ENCODE measurements around the gene PTGES2. TPM values are rescaled to one million over a fixed set of nuclear protein-coding genes. Genes with fewer than 3 reads are reported as not detected.
A peak's percentile ranks its signal among the peaks of the same experiment; 100 is the strongest.
"Not testable (repeated sequence)": the region's sequence is repeated elsewhere in the genome, so short reads cannot be mapped to it uniquely, and the experiment has no call there.

Gene PTGES2
- total RNA-seq, 1 donor from 2014 or later, result 74.8 TPM

DNA sequence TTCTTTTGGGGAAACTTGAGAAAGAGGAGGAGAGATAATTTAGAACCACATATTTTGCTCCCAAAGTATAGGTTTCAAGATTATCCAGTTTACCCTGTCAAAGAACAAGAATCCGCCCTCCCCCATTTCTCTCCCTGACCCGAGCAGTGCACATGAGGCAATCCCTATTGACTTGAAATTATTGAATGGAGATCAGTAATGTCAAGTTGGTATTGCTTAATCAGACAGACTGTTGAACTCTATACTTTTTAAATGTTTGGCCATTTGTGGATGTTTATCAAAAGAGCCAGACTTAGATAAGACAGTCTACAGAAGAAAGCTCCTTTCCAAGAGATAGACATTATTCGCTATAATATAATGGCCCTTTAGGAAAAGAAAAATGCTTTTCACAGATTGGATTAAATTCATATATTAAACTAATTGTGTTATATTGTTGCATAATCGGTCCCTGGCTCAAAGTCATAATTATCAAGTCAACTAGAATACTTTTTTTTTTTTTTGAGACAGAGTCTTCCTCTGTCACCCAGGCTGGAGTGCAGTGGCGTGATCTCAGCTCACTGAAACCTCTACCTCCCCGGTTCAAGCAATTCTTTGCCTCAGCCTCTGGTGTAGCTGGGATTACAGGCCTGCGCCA is 54.2 kb downstream of the PTGES2 start:
- Mint-ChIP-seq H3K4me3 (no peak overlapping the region), H3K36me3 (no peaks in the 10 kb centered on the region), H3K27ac (peak overlapping the region; percentile 90), H3K4me1 (peaks cover 45% of the 10 kb centered on the region), H3K27me3 (ENCODE audit: low read depth) (no peaks in the 10 kb centered on the region), H3K9me3 (no peaks in the 10 kb centered on the region)
- no peak for DNase-seq (ENCODE audit: low spot score in 2 of 2, unreplicated experiment in 2 of 2)
- TF ChIP-seq, protein P1, sequence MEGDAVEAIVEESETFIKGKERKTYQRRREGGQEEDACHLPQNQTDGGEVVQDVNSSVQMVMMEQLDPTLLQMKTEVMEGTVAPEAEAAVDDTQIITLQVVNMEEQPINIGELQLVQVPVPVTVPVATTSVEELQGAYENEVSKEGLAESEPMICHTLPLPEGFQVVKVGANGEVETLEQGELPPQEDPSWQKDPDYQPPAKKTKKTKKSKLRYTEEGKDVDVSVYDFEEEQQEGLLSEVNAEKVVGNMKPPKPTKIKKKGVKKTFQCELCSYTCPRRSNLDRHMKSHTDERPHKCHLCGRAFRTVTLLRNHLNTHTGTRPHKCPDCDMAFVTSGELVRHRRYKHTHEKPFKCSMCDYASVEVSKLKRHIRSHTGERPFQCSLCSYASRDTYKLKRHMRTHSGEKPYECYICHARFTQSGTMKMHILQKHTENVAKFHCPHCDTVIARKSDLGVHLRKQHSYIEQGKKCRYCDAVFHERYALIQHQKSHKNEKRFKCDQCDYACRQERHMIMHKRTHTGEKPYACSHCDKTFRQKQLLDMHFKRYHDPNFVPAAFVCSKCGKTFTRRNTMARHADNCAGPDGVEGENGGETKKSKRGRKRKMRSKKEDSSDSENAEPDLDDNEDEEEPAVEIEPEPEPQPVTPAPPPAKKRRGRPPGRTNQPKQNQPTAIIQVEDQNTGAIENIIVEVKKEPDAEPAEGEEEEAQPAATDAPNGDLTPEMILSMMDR (IDR thresholded peaks at IDR 0.05; ENCODE audit: unreplicated experiment), result no peak

DNA sequence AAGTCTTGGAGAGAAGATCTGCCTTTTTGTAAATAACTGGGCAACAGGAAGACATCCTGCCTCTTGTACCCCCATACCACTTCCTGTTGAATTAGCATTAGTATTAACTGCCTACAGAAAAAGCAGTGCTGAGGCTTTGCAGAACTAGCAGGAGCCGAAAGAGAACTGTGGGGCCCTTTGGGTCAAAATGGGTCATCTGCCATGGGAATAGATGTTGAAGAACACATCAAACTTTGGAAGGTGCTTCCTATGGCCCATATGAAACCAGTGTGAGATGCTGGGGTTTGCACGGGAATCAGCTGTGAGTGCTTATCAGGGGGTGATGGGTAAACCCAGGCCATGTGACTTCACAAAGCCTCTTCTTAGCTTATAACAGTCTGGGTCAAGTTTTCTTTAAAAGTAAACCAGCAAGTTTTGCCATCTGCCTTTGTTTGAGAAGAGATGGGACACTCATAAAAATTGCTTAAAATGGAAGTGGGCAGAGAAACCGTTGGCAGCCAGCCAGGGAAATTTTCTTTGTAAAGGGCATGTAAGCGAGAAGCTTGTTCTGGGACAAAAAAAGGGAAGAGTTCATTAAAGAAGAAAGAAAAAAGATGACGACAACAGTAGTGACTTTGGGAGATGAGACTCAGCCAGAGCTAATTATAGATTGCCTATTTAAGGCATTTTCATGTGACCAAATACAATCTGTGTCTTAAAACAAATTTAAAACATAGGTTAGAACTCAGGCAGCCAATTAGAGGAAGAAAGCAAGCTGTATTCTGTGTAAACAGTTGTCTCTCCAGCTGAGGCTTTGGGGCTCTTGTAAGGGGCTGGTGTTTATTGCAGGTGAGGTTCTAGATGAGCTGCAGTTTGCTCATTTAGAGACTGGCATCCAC is 55.1 kb downstream of the PTGES2 start:
- peak; percentile 57 to 69 for DNase-seq (ENCODE audit: low spot score in 2 of 2, unreplicated experiment in 2 of 2)
- Mint-ChIP-seq H3K4me1 (peaks cover 37% of the 10 kb centered on the region), H3K36me3 (no peaks in the 10 kb centered on the region), H3K27me3 (ENCODE audit: low read depth) (no peaks in the 10 kb centered on the region), H3K9me3 (no peaks in the 10 kb centered on the region), H3K4me3 (peak overlapping the region; percentile 1), H3K27ac (peak overlapping the region; percentile 90)
- TF ChIP-seq, protein P1 (IDR thresholded peaks at IDR 0.05; ENCODE audit: unreplicated experiment), result no peak

DNA sequence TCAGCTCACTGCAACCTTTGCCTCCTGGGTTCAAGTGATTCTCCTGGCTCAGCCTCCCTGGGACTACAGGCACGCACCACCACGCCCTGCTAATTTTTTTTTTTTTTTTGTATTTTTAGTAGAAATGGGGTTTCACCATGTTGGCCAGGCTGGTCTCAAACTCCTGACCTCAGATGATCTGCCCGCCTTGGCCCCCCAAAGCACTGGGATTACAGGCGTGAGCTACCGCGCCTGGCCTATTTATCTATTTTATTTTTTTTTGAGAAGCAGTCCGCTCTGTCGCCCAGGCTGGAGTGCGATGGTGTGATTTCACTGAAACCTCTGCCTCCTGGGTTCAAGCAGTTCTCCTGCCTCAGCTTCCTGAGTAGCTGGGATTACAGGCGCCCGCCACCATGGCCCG is 56.1 kb downstream of the PTGES2 start:
- not testable (repeated sequence) for H3K4me3 Mint-ChIP-seq, H3K36me3 Mint-ChIP-seq
- peak overlapping the region; percentile 90 for H3K27ac Mint-ChIP-seq

DNA sequence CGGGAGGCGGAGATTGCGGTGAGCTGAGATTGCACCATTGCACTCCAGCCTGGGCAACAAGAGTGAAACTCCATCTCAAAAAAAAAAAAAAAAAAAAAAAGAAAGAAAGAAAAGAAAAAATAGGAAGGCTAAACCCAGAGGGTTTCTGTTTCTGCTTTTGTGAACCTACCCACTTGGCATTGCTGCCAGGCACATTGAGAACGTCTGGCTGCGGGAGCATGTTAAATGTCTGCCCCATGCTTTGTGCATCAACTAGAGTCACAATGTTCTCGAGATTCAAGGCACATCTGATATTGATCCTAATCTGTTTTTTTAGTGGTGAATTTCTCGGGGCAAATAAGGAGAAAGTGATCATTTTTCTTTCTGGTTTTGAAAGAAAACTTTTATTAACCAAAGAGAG is 56.7 kb downstream of the PTGES2 start:
- TF ChIP-seq, protein P1 (IDR thresholded peaks at IDR 0.05; ENCODE audit: unreplicated experiment), result no peak
- Mint-ChIP-seq H3K27me3 (ENCODE audit: low read depth) (no peaks in the 10 kb centered on the region), H3K27ac (peak overlapping the region; percentile 68), H3K4me1 (peaks cover 43% of the 10 kb centered on the region), H3K4me3 (no peak overlapping the region), H3K36me3 (no peaks in the 10 kb centered on the region), H3K9me3 (no peaks in the 10 kb centered on the region)
- no peak for DNase-seq (ENCODE audit: low spot score in 2 of 2, unreplicated experiment in 2 of 2)

More for the DNA sequence above, 56.1 kb downstream of the PTGES2 start:
- H3K9me3 Mint-ChIP-seq; H3K27me3 Mint-ChIP-seq (ENCODE audit: low read depth); DNase-seq (ENCODE audit: low spot score in 2 of 2, unreplicated experiment in 2 of 2): not testable (repeated sequence)
- peaks cover 37% of the 10 kb centered on the region for H3K4me1 Mint-ChIP-seq

Other genes starting within 250 kb of the PTGES2 start
- 34.2 to 37.5 TPM (median 36.2 TPM) in 3 replicates for gene ST6GALNAC6, start 228.1 kb downstream of the PTGES2 start, total RNA-seq
- 14.5 to 16.1 TPM (median 15.8 TPM) in 3 replicates for gene ST6GALNAC4, start 210.7 kb downstream of the PTGES2 start, total RNA-seq
- gene PIP5KL1, start 197.0 kb downstream of the PTGES2 start, total RNA-seq, result 7.6 to 9.0 TPM (median 8.2 TPM) in 3 replicates
- 36.8 to 37.5 TPM (median 36.9 TPM) in 3 replicates for gene DPM2, start 189.9 kb downstream of the PTGES2 start, total RNA-seq
- 62.8 to 68.8 TPM (median 67.4 TPM) in 3 replicates for gene EEIG1, start 146.7 kb downstream of the PTGES2 start, total RNA-seq
- 8.5 to 9.2 TPM (median 8.9 TPM) in 3 replicates for gene NAIF1, start 60.4 kb downstream of the PTGES2 start, total RNA-seq
- 24.2 to 26.4 TPM (median 26.2 TPM) in 3 replicates for gene SLC25A25, start 59.5 kb downstream of the PTGES2 start, total RNA-seq
- gene LCN2, start 21.7 kb upstream of the PTGES2 start, total RNA-seq, result not detected in 3 replicates
- 60.7 to 64.4 TPM (median 63.1 TPM) in 3 replicates for gene BBLN, start 32.5 kb upstream of the PTGES2 start, total RNA-seq
- gene CIZ1, start 63.8 kb upstream of the PTGES2 start, total RNA-seq, result 152 to 157 TPM (median 155 TPM) in 3 replicates
- gene DNM1, start 75.7 kb upstream of the PTGES2 start, total RNA-seq, result 86.8 to 98.6 TPM (median 89.2 TPM) in 3 replicates
- 177 to 195 TPM (median 186 TPM) in 3 replicates for gene GOLGA2, start 148.3 kb upstream of the PTGES2 start, total RNA-seq
- gene SWI5, start 148.5 kb upstream of the PTGES2 start, total RNA-seq, result 24.1 to 26.0 TPM (median 24.3 TPM) in 3 replicates
- gene TRUB2, start 194.7 kb upstream of the PTGES2 start, total RNA-seq, result 27.8 to 29.8 TPM (median 29.3 TPM) in 3 replicates
- gene COQ4, start 195.1 kb upstream of the PTGES2 start, total RNA-seq, result 53.7 to 56.2 TPM (median 55.4 TPM) in 3 replicates
- 18.5 to 19.9 TPM (median 19.0 TPM) in 3 replicates for gene SLC27A4, start 212.8 kb upstream of the PTGES2 start, total RNA-seq
- gene URM1, start 243.6 kb upstream of the PTGES2 start, total RNA-seq, result 46.6 to 54.9 TPM (median 51.5 TPM) in 3 replicates